Thyroid gland (tissue), 4 donors: ENCODE measurements around the gene OCLN. TPM values are rescaled to one million over a fixed set of nuclear protein-coding genes. Genes with fewer than 3 reads are reported as not detected.

Source experiments
- DNase-seq, 2 donors: peaks; one replicate each; pipeline ENCODE4 v3.0.0-alpha.2; 2019
- H3K27ac ChIP-seq, 3 donors: fragments of 200-600 bp; sonication (generic); 1 replicate in 2 of 3; 2 replicates in 1 of 3; pipeline ENCODE4 v1.5.1; 2016 to 2019; ENCODE audit warnings: mild to moderate bottlenecking in 1 of 3, moderate library complexity in 1 of 3
- H3K27me3 ChIP-seq: fragments of 200-600 bp; sonication (generic); one replicate; pipeline ENCODE4 v1.5.1; 2019
- H3K36me3 ChIP-seq, 2 donors: fragments of 200-600 bp; sonication (generic); one replicate each; pipeline ENCODE4 v1.5.1; 2016 to 2019
- H3K4me1 ChIP-seq, 2 donors: fragments of 200-600 bp; sonication (generic); one replicate each; pipeline ENCODE4 v1.5.1; 2017 to 2019
- H3K4me3 ChIP-seq, 3 donors: fragments of 200-600 bp; sonication (generic); replicated peaks in 1 of 3; 1 replicate in 2 of 3; 2 replicates in 1 of 3; pipeline ENCODE4 v1.5.1; 2016; ENCODE audit warnings: mild to moderate bottlenecking in 1 of 3
- H3K9me3 ChIP-seq: fragments of 200-600 bp; sonication (generic); one replicate; pipeline ENCODE4 v1.5.1; 2017
- CTCF ChIP-seq, 6 experiments: fragments of 200-600 bp in 3 of 6; fragments of 450-650 bp in 3 of 6; sonication (generic) in 3 of 6; IDR thresholded peaks; one replicate each; pipeline ENCODE4 v1.5.1; 2016 to 2019; ENCODE audit warnings: antibody characterized with exemption in 6 of 6, mild to moderate bottlenecking in 2 of 6, inconsistent platforms in 1 of 6, moderate library complexity in 1 of 6
- POLR2A ChIP-seq, 2 donors: fragments of 450-650 bp; IDR thresholded peaks; one replicate each; pipeline ENCODE4 v1.6.1; 2017; ENCODE audit warnings: antibody characterized with exemption in 2 of 2, mild to moderate bottlenecking in 2 of 2, moderate library complexity in 1 of 2
- WGBS, 2 donors: methylation state at CpG; one replicate each; pipeline ENCODE4 v1.1.5; 2017; 5-methylcytosine and 5-hydroxymethylcytosine counted together
- intact Hi-C: fragments of 100-400 bp; cut with DNase I; formaldehyde crosslinking; loops from one replicate; pipeline ENCODE4 v1.15.1; 2023
- total RNA-seq, 4 donors: library from RNA; depleted of rRNA; stranded (reverse); fragments of >200 nt; gene quantifications; one replicate each; pipeline ENCODE4 v1.2.3, GENCODE V29; 2016

The OCLN gene
- total RNA-seq, 4 donors from 2014 or later, result 148 to 248 (median 197) TPM

GRCh38 chr5:69519285-69519684, 26.7 kb downstream of the OCLN start:
- H3K4me1 ChIP-seq, result peaks cover 43 to 48% of the 10 kb centered on the region in 2 donors

GRCh38 chr5:69522035-69522434, 29.4 kb downstream of the OCLN start:
- H3K27me3 ChIP-seq, result no peaks in the 10 kb centered on the region
- H3K36me3 ChIP-seq, result no peaks in the 10 kb centered on the region
- 82 to 83% methylated on average over 3 of the region's 3 CpGs for WGBS, 2 donors
- no peak for TF ChIP-seq CTCF (IDR thresholded peaks at IDR 0.05)
- no peak for TF ChIP-seq POLR2A (IDR thresholded peaks at IDR 0.05)
- intact Hi-C loops, result no loop called here
- no peak overlapping the region for H3K27ac ChIP-seq
- no peak overlapping the region for H3K4me3 ChIP-seq
- no peaks in the 10 kb centered on the region for H3K9me3 ChIP-seq
- DNase-seq, result no peak
- peaks cover 35 to 37% of the 10 kb centered on the region in 2 donors for H3K4me1 ChIP-seq

More at GRCh38 chr5:69519285-69519684, 26.7 kb downstream of the OCLN start:
- Histone ChIP-seq H3K4me3 (no peak overlapping the region), H3K36me3 (no peaks in the 10 kb centered on the region), H3K27me3 (no peaks in the 10 kb centered on the region), H3K27ac (peak overlapping the region; percentile 71 to 87 (median 78)), H3K9me3 (no peaks in the 10 kb centered on the region)
- no peak for DNase-seq
- intact Hi-C loops, result no loop called here
- TF ChIP-seq CTCF (IDR thresholded peaks at IDR 0.05) (no peak), POLR2A (IDR thresholded peaks at IDR 0.05) (no peak)
- 55 to 65% methylated on average over 2 of the region's 2 CpGs for WGBS, 2 donors

DNA sequence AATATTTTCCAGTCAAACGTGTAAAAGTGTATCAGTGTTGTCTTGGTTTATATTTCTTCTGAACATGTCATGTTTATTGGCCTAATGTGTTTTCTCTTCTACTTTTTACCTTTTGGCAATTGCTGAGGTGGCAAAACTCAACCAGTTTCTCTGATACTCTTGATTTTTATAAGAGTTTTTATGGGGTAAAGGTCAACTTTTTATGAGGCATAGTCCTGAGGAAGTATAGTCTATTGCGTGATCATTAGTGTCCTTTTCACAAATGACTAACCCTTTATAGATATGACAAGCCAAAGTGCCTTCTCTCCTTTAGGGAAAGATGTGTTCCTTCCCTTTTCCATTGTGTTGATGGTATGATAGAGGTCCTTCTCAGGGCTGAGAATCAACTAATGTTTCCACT, 32.9 kb downstream of the OCLN start:
- 86 to 97% methylated on average over 2 of the region's 2 CpGs for WGBS, 2 donors
- Histone ChIP-seq H3K36me3 (no peaks in the 10 kb centered on the region), H3K27ac (no peak overlapping the region), H3K9me3 (no peaks in the 10 kb centered on the region), H3K4me3 (no peak overlapping the region), H3K4me1 (peaks cover 27 to 39% of the 10 kb centered on the region in 2 donors), H3K27me3 (no peaks in the 10 kb centered on the region)
- intact Hi-C loops, result no loop called here
- no peak for DNase-seq
- TF ChIP-seq POLR2A (IDR thresholded peaks at IDR 0.05), result no peak
- TF ChIP-seq CTCF (IDR thresholded peaks at IDR 0.05), result no peak

- TF ChIP-seq POLR2A (IDR thresholded peaks at IDR 0.05) (no peak), CTCF (IDR thresholded peaks at IDR 0.05) (no peak)
Measured at GRCh38 chr5:69526660-69527059, 34.1 kb downstream of the OCLN start.

GRCh38 chr5:69527128-69527770, 34.7 kb downstream of the OCLN start:
- Histone ChIP-seq H3K27me3 (no peaks in the 10 kb centered on the region), H3K27ac (peak overlapping the region; percentile 47 to 72 (median 63)), H3K36me3 (no peaks in the 10 kb centered on the region), H3K4me1 (peaks cover 40 to 52% of the 10 kb centered on the region in 2 donors), H3K9me3 (no peaks in the 10 kb centered on the region), H3K4me3 (no peak overlapping the region)
- intact Hi-C loops, result no loop called here
- peak; percentile 24 to 37 for DNase-seq
- WGBS, 2 donors, result 85 to 88% methylated on average over 7 of the region's 7 CpGs
- TF ChIP-seq POLR2A (IDR thresholded peaks at IDR 0.05), result no peak
- no peak for TF ChIP-seq CTCF (IDR thresholded peaks at IDR 0.05)

More at GRCh38 chr5:69526660-69527059, 34.1 kb downstream of the OCLN start:
- no peak for DNase-seq
- no peaks in the 10 kb centered on the region for H3K36me3 ChIP-seq
- H3K9me3 ChIP-seq, result no peaks in the 10 kb centered on the region
- intact Hi-C loops, result no loop called here
- no peak overlapping the region for H3K4me3 ChIP-seq
- H3K27me3 ChIP-seq, result no peaks in the 10 kb centered on the region
- no peak overlapping the region for H3K27ac ChIP-seq
- WGBS, 2 donors, result 91 to 97% methylated on average over 9 of the region's 9 CpGs
- H3K4me1 ChIP-seq, result peaks cover 34 to 46% of the 10 kb centered on the region in 2 donors
